HFF-Myc (cell line): ENCODE results near the gene CHRNA10.

ENCODE experiments used
- DNase-seq: peaks from one replicate; pipeline ENCODE4 v3.0.0-alpha.2; 2011; ENCODE audit warnings: low read depth; ENCODE audit errors: extremely low read depth
- H3K4me3 ChIP-seq: replicated peaks from 2 replicates; pipeline ENCODE4 v1.5.1; 2011; ENCODE audit warnings: low read depth, mild to moderate bottlenecking, control low read depth, low read length
- TF ChIP-seq, protein P1 (sequence below): IDR thresholded peaks from 2 replicates; pipeline ENCODE4 v1.5.1; 2012; ENCODE audit warnings: mild to moderate bottlenecking, low read depth, low read length, control low read depth; ENCODE audit errors: missing control alignments

Gene CHRNA10

GRCh38 chr11:3631331-3631730 is 39.9 kb downstream of the CHRNA10 start:
- TF ChIP-seq, protein P1, sequence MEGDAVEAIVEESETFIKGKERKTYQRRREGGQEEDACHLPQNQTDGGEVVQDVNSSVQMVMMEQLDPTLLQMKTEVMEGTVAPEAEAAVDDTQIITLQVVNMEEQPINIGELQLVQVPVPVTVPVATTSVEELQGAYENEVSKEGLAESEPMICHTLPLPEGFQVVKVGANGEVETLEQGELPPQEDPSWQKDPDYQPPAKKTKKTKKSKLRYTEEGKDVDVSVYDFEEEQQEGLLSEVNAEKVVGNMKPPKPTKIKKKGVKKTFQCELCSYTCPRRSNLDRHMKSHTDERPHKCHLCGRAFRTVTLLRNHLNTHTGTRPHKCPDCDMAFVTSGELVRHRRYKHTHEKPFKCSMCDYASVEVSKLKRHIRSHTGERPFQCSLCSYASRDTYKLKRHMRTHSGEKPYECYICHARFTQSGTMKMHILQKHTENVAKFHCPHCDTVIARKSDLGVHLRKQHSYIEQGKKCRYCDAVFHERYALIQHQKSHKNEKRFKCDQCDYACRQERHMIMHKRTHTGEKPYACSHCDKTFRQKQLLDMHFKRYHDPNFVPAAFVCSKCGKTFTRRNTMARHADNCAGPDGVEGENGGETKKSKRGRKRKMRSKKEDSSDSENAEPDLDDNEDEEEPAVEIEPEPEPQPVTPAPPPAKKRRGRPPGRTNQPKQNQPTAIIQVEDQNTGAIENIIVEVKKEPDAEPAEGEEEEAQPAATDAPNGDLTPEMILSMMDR: no peak
- no peak for DNase-seq
- H3K4me3 ChIP-seq: no peak overlapping the region

GRCh38 chr11:3627291-3627690 is 43.9 kb downstream of the CHRNA10 start:
- TF ChIP-seq, protein P1: no peak
- no peak overlapping the region for H3K4me3 ChIP-seq
- DNase-seq: no peak

DNA sequence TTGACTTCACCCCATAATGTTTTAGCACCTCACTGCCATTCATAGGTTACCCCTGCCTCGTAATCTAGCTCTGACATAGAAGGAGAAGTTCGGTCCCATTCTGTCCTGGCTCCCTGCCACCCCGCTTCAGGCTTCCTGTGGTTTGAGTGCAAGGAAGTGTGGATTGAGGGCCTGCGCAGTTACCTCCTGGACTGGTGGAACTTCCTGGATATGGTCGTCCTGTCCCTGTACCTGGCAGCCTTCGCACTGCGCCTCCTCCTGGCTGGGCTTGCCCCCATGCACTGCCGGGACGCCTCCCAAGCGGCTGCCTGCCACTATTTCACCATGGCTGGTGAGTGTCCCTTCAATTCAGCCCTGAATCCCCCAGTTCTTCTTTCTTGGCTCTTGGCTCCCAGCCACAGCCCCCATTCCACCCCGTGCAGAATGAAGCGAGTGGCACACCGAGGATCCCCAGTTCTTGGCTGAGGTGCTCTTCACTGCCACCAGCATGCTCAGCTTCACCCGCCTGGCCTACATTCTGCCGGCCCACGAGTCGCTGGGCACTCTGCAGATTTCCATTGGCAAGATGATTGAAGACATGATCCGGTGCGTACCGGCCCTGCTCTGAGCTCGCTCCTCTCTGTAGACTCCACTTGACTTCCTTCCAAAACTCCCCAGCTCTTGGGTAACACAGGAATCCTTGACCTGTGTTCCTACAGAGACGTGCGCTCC is 44.8 kb downstream of the CHRNA10 start:
- no peak overlapping the region for H3K4me3 ChIP-seq
- TF ChIP-seq, protein P1: no peak
- no peak for DNase-seq

- DNase-seq: no peak
- TF ChIP-seq, protein P1: no peak
- H3K4me3 ChIP-seq: no peak overlapping the region
Measured at GRCh38 chr11:3623767-3624458, 47.3 kb downstream of the CHRNA10 start.

- TF ChIP-seq, protein P1: no peak
- no peak for DNase-seq
Measured at GRCh38 chr11:3623121-3623520, 48.1 kb downstream of the CHRNA10 start.

DNA sequence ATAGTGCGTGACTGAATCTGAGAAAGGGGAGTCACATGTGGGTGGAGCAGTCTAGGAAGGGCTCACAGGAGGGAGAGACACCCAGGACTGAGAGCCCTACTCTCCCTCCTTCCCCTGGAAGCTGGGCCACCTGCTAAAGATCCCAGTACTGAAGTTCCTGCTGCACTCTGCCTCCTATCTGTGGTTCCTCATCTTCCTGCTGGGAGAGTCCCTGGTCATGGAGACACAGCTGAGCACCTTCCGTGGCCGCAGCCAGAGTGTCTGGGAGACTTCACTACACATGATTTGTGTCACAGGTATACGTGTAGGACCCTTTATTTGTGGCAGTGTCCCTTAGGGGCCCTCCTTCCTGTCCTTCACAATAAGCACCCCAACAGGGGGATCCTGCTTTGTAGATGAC is 48.7 kb downstream of the CHRNA10 start:
- TF ChIP-seq, protein P1: no peak
- H3K4me3 ChIP-seq: no peak overlapping the region
- no peak for DNase-seq

More at GRCh38 chr11:3623121-3623520, 48.1 kb downstream of the CHRNA10 start:
- H3K4me3 ChIP-seq: no peak overlapping the region
